ENCODE data around the gene STPG1. TPM values are rescaled to one million over a fixed set of nuclear protein-coding genes. Genes with fewer than 3 reads are reported as not detected.

The STPG1 gene
- total RNA-seq, 1 donor from 2014 or later = 9.2 TPM

DNA sequence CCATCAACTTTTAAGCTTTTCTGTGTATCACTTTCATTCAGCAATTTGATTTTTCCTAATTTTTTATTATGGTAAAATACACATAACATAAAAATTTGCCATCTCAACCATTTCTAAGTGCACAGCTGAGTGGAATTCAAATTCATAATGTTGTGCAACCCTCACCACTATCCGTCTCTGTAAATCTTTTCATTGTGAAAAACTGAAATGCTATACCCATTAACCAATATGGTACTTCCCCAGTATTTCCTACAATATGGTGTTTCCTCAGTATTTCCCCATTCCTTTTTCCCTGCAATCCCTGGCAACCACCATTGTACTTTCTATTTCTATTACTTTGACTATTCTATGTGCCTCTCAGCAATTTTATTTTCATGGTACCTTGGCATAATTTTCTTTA is 6.8 kb downstream of the STPG1 start:
- H3K36me3 Mint-ChIP-seq (ENCODE audit: low read depth, unreplicated experiment) = no peaks in the 10 kb centered on the region
- H3K9me3 ChIP-seq (ENCODE audit: insufficient read depth, low read depth, low read length) = no peaks in the 10 kb centered on the region
- no peak overlapping the region for H3K4me3 Mint-ChIP-seq (ENCODE audit: unreplicated experiment)
- no peak overlapping the region for H2AFZ ChIP-seq (ENCODE audit: low read depth, low read length)
- FAIRE-seq (no peak), DNase-seq (ENCODE audit: low read depth) (no peak)
- H3K4me1 ChIP-seq (ENCODE audit: insufficient read depth, low read length) = peaks cover 7% of the 10 kb centered on the region
- no peak overlapping the region for H3K4me3 ChIP-seq (ENCODE audit: insufficient read depth, low read depth, low read length)
- H3K4me2 ChIP-seq (ENCODE audit: low read length) = no peak overlapping the region
- no peaks in the 10 kb centered on the region for H3K27me3 Mint-ChIP-seq (ENCODE audit: low read depth, unreplicated experiment)
- H3K9ac ChIP-seq (ENCODE audit: low read length) = no peak overlapping the region
- no peaks in the 10 kb centered on the region for H4K20me1 ChIP-seq (ENCODE audit: insufficient read depth, low read length)
- H3K27ac Mint-ChIP-seq (ENCODE audit: unreplicated experiment) = no peak overlapping the region
- no peak overlapping the region for H3K27ac ChIP-seq (ENCODE audit: low read depth, low read length)
- no peaks in the 10 kb centered on the region for H3K27me3 ChIP-seq (ENCODE audit: insufficient read depth, low read length)
- peaks cover 6% of the 10 kb centered on the region for H3K4me1 Mint-ChIP-seq (ENCODE audit: low read depth, unreplicated experiment)
- H3K36me3 ChIP-seq (ENCODE audit: insufficient read depth, low read length) = no peaks in the 10 kb centered on the region
- no peaks in the 10 kb centered on the region for H3K79me2 ChIP-seq (ENCODE audit: insufficient read depth, low read length)
- H3K9me3 Mint-ChIP-seq (ENCODE audit: unreplicated experiment) = peaks cover 3% of the 10 kb centered on the region
- TF ChIP-seq, protein P1, sequence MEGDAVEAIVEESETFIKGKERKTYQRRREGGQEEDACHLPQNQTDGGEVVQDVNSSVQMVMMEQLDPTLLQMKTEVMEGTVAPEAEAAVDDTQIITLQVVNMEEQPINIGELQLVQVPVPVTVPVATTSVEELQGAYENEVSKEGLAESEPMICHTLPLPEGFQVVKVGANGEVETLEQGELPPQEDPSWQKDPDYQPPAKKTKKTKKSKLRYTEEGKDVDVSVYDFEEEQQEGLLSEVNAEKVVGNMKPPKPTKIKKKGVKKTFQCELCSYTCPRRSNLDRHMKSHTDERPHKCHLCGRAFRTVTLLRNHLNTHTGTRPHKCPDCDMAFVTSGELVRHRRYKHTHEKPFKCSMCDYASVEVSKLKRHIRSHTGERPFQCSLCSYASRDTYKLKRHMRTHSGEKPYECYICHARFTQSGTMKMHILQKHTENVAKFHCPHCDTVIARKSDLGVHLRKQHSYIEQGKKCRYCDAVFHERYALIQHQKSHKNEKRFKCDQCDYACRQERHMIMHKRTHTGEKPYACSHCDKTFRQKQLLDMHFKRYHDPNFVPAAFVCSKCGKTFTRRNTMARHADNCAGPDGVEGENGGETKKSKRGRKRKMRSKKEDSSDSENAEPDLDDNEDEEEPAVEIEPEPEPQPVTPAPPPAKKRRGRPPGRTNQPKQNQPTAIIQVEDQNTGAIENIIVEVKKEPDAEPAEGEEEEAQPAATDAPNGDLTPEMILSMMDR (IDR thresholded peaks at IDR 0.05; ENCODE audit: insufficient read depth, low read depth, low read length) = no peak
- TF ChIP-seq EZH2 (IDR thresholded peaks at IDR 0.05; ENCODE audit: insufficient read depth, low read length) = no peak

DNA sequence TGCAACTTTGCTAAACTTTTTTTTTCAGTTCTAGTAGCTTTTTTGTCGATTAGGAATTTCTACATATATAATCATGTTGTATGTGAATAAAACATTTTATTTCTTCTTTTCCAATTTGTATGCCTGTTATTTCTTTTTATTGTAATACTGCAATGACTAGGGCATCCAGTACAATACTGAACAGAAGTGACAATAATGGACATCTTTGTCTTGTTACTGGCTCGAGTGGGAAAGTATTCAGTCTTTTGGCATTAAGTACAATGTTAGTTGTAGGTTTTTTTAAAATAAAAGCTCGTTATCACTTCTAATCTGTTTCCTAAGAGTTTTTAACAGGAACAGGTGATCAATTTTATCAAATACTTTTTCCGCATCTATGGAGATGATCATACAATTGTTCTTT is 9.8 kb downstream of the STPG1 start:
- H3K27ac ChIP-seq (ENCODE audit: low read depth, low read length) = no peak overlapping the region
- H3K9ac ChIP-seq (ENCODE audit: low read length) = no peak overlapping the region
- no peaks in the 10 kb centered on the region for H3K79me2 ChIP-seq (ENCODE audit: insufficient read depth, low read length)
- peaks cover 4% of the 10 kb centered on the region for H3K36me3 ChIP-seq (ENCODE audit: insufficient read depth, low read length)
- H3K4me2 ChIP-seq (ENCODE audit: low read length) = no peak overlapping the region
- Mint-ChIP-seq H3K9me3 (ENCODE audit: unreplicated experiment) (peaks cover 3% of the 10 kb centered on the region), H3K4me1 (ENCODE audit: low read depth, unreplicated experiment) (no peaks in the 10 kb centered on the region), H3K4me3 (ENCODE audit: unreplicated experiment) (no peak overlapping the region), H3K27ac (ENCODE audit: unreplicated experiment) (no peak overlapping the region), H3K36me3 (ENCODE audit: low read depth, unreplicated experiment) (no peaks in the 10 kb centered on the region), H3K27me3 (ENCODE audit: low read depth, unreplicated experiment) (no peaks in the 10 kb centered on the region)
- no peaks in the 10 kb centered on the region for H4K20me1 ChIP-seq (ENCODE audit: insufficient read depth, low read length)
- no peak for TF ChIP-seq EZH2 (IDR thresholded peaks at IDR 0.05; ENCODE audit: insufficient read depth, low read length)
- TF ChIP-seq, protein P1 (IDR thresholded peaks at IDR 0.05; ENCODE audit: insufficient read depth, low read depth, low read length) = no peak
- no peak overlapping the region for H2AFZ ChIP-seq (ENCODE audit: low read depth, low read length)
- no peaks in the 10 kb centered on the region for H3K9me3 ChIP-seq (ENCODE audit: insufficient read depth, low read depth, low read length)
- DNase-seq (ENCODE audit: low read depth) (no peak), FAIRE-seq (no peak)
- H3K4me1 ChIP-seq (ENCODE audit: insufficient read depth, low read length) = no peaks in the 10 kb centered on the region
- no peak overlapping the region for H3K4me3 ChIP-seq (ENCODE audit: insufficient read depth, low read depth, low read length)
- H3K27me3 ChIP-seq (ENCODE audit: insufficient read depth, low read length) = no peaks in the 10 kb centered on the region

- DNase-seq (ENCODE audit: low read depth) (no peak), FAIRE-seq (peak; percentile 26)
- no peaks in the 10 kb centered on the region for H3K4me1 Mint-ChIP-seq (ENCODE audit: low read depth, unreplicated experiment)
- no peak overlapping the region for H2AFZ ChIP-seq (ENCODE audit: low read depth, low read length)
- no peak overlapping the region for H3K27ac ChIP-seq (ENCODE audit: low read depth, low read length)
- H3K4me2 ChIP-seq (ENCODE audit: low read length) = no peak overlapping the region
- no peaks in the 10 kb centered on the region for H3K4me1 ChIP-seq (ENCODE audit: insufficient read depth, low read length)
- H3K27ac Mint-ChIP-seq (ENCODE audit: unreplicated experiment) = no peak overlapping the region
- H3K36me3 ChIP-seq (ENCODE audit: insufficient read depth, low read length) = peaks cover 4% of the 10 kb centered on the region
- no peak overlapping the region for H3K9ac ChIP-seq (ENCODE audit: low read length)
- H3K4me3 Mint-ChIP-seq (ENCODE audit: unreplicated experiment) = no peak overlapping the region
- TF ChIP-seq EZH2 (IDR thresholded peaks at IDR 0.05; ENCODE audit: insufficient read depth, low read length) = no peak
- TF ChIP-seq, protein P1 (IDR thresholded peaks at IDR 0.05; ENCODE audit: insufficient read depth, low read depth, low read length) = no peak
- H3K36me3 Mint-ChIP-seq (ENCODE audit: low read depth, unreplicated experiment) = no peaks in the 10 kb centered on the region
- H3K9me3 Mint-ChIP-seq (ENCODE audit: unreplicated experiment) = no peaks in the 10 kb centered on the region
- no peaks in the 10 kb centered on the region for H3K27me3 Mint-ChIP-seq (ENCODE audit: low read depth, unreplicated experiment)
- no peaks in the 10 kb centered on the region for H4K20me1 ChIP-seq (ENCODE audit: insufficient read depth, low read length)
- no peaks in the 10 kb centered on the region for H3K27me3 ChIP-seq (ENCODE audit: insufficient read depth, low read length)
- H3K9me3 ChIP-seq (ENCODE audit: insufficient read depth, low read depth, low read length) = no peaks in the 10 kb centered on the region
- H3K4me3 ChIP-seq (ENCODE audit: insufficient read depth, low read depth, low read length) = no peak overlapping the region
- H3K79me2 ChIP-seq (ENCODE audit: insufficient read depth, low read length) = no peaks in the 10 kb centered on the region
Measured at GRCh38 chr1:24400065-24400464, 13.5 kb downstream of the STPG1 start.

All from astrocyte (in vitro differentiated cells and primary cell).